GM23338 (cell line): ENCODE results near the gene DHRS7B. TPM values are rescaled to one million over a fixed set of nuclear protein-coding genes. Genes with fewer than 3 reads are reported as not detected.
A peak's percentile ranks its signal among the peaks of the same experiment; 100 is the strongest.

Experiments used
- ATAC-seq: fragments of 200-7000 bp; cut with Tn5 transposase; 3 replicates; pipeline ENCODE4 v1.9.1; 2020
- DNase-seq: peaks from one replicate; pipeline ENCODE4 v3.0.0-alpha.2; 2015; ENCODE audit warnings: low spot score
- H2AFZ ChIP-seq: fragments of 200-600 bp; sonication (generic); 2 replicates; pipeline ENCODE4 v1.8.0; 2016; ENCODE audit warnings: antibody characterized with exemption, mild to moderate bottlenecking, moderate library complexity
- H3F3A ChIP-seq: fragments of 200-600 bp; sonication (generic); replicated peaks from 2 replicates; pipeline ENCODE4 v1.8.0; 2017; ENCODE audit warnings: antibody characterized with exemption, mixed run types, low read depth
- H3K27ac ChIP-seq: fragments of 200-600 bp; sonication (generic); 2 replicates; pipeline ENCODE4 v1.6.1; 2016; ENCODE audit warnings: low read depth
- H3K27me3 ChIP-seq: fragments of 200-600 bp; sonication (generic); 2 replicates; pipeline ENCODE4 v1.8.0; 2016; ENCODE audit warnings: mild to moderate bottlenecking, mixed run types, moderate library complexity; ENCODE audit not compliant: insufficient read depth
- H3K36me3 ChIP-seq: fragments of 200-600 bp; sonication (generic); 2 replicates; pipeline ENCODE4 v1.8.0; 2016; ENCODE audit warnings: mild to moderate bottlenecking; ENCODE audit not compliant: insufficient read depth
- H3K4me1 ChIP-seq: fragments of 200-600 bp; sonication (generic); 2 replicates; pipeline ENCODE4 v1.8.0; 2016; ENCODE audit warnings: mild to moderate bottlenecking, moderate library complexity; ENCODE audit not compliant: insufficient read depth
- H3K4me2 ChIP-seq: fragments of 200-600 bp; sonication (generic); 2 replicates; pipeline ENCODE4 v1.7.1; 2017; ENCODE audit warnings: mixed run types
- H3K4me3 ChIP-seq: fragments of 200-600 bp; sonication (generic); 2 replicates; pipeline ENCODE4 v1.6.1; 2016; ENCODE audit warnings: mixed run types
- H3K79me2 ChIP-seq: fragments of 200-600 bp; sonication (generic); replicated peaks from 2 replicates; pipeline ENCODE4 v1.8.0; 2017; ENCODE audit warnings: mild to moderate bottlenecking; ENCODE audit not compliant: insufficient read depth
- H3K9me2 ChIP-seq: fragments of 200-600 bp; sonication (generic); 2 replicates; pipeline ENCODE4 v1.8.0; 2017; ENCODE audit not compliant: insufficient read depth
- H4K20me1 ChIP-seq: fragments of 200-600 bp; sonication (generic); replicated peaks from 2 replicates; pipeline ENCODE4 v1.8.0; 2017; ENCODE audit warnings: mild to moderate bottlenecking; ENCODE audit not compliant: insufficient read depth
- H3K27ac Mint-ChIP-seq: 2 replicates; pipeline ENCODE4 v1.8.0; 2020; ENCODE audit warnings: inconsistent platforms, mild to moderate bottlenecking, moderate library complexity, mixed read lengths
- H3K27me3 Mint-ChIP-seq: 3 replicates; pipeline ENCODE4 v1.8.0; 2022; ENCODE audit warnings: low read depth, mild to moderate bottlenecking, moderate library complexity, mixed read lengths, inconsistent platforms; ENCODE audit not compliant: insufficient read depth, poor library complexity
- H3K36me3 Mint-ChIP-seq: 3 replicates; pipeline ENCODE4 v1.8.0; 2021; ENCODE audit warnings: low read depth, mild to moderate bottlenecking, inconsistent platforms, moderate library complexity, mixed read lengths
- H3K4me1 Mint-ChIP-seq: 3 replicates; pipeline ENCODE4 v1.8.0; 2020; ENCODE audit warnings: mild to moderate bottlenecking, inconsistent platforms, mixed read lengths
- H3K4me3 Mint-ChIP-seq: 3 replicates; pipeline ENCODE4 v1.8.0; 2021; ENCODE audit warnings: moderate library complexity, mild to moderate bottlenecking, inconsistent platforms, mixed read lengths
- H3K9me3 Mint-ChIP-seq: 3 replicates; pipeline ENCODE4 v1.8.0; 2020; ENCODE audit warnings: moderate library complexity, mild to moderate bottlenecking, inconsistent platforms, mixed read lengths
- CREB1 ChIP-seq: fragments of 250-450 bp; sonication (Bioruptor Pico); IDR thresholded peaks from 2 replicates; pipeline ENCODE4 v1.5.0; 2020; ENCODE audit warnings: low read depth, mild to moderate bottlenecking, moderate library complexity
- CTCF ChIP-seq, 2 experiments: fragments of 200-600 bp in 1 of 2; sonication (generic) in 1 of 2; conservative IDR thresholded peaks; 2 replicates each; pipeline versions ENCODE4 v1.5.1 to v1.6.1; 2016 to 2017; ENCODE audit warnings: antibody characterized with exemption in 2 of 2, low read depth in 2 of 2, mild to moderate bottlenecking in 2 of 2, moderate library complexity in 1 of 2
- EZH2phosphoT487 ChIP-seq: fragments of 200-600 bp; sonication (generic); IDR thresholded peaks from one replicate; pipeline ENCODE4 v1.8.1; 2018; ENCODE audit warnings: antibody characterized with exemption; ENCODE audit not compliant: unreplicated experiment
- NANOG ChIP-seq: IDR thresholded peaks from 2 replicates; pipeline ENCODE4 v1.6.1; 2016; ENCODE audit warnings: antibody characterized with exemption, borderline replicate concordance
- POLR2AphosphoS5 ChIP-seq: IDR thresholded peaks from 2 replicates; pipeline ENCODE4 v1.6.1; 2016; ENCODE audit warnings: antibody characterized with exemption, low read depth
- STAT1 ChIP-seq: IDR thresholded peaks from one replicate; pipeline ENCODE4 v1.6.1; 2016; ENCODE audit warnings: antibody characterized with exemption; ENCODE audit not compliant: unreplicated experiment
- ZNF114 ChIP-seq: fragments of 250-450 bp; sonication (Bioruptor Pico); IDR thresholded peaks from 2 replicates; pipeline ENCODE4 v1.5.0; 2020; ENCODE audit warnings: mild to moderate bottlenecking, moderate library complexity
- ZNF331 ChIP-seq: fragments of 250-450 bp; sonication (Bioruptor Pico); IDR thresholded peaks from 2 replicates; pipeline ENCODE4 v1.5.0; 2020; ENCODE audit warnings: low read depth, mild to moderate bottlenecking, moderate library complexity
- ZNF462 ChIP-seq: fragments of 250-450 bp; sonication (Bioruptor Pico); IDR thresholded peaks from 2 replicates; pipeline ENCODE4 v1.5.0; 2020; ENCODE audit warnings: mild to moderate bottlenecking, moderate library complexity
- polyA plus RNA-seq: library from polyadenylated mRNA; unstranded; fragments of >200 nt; fragmentation: Nextera tagmentation; extraction: Ambion mirVana; gene quantifications from 2 replicates; pipeline ENCODE4 v1.2.1, GENCODE V29; 2016
- total RNA-seq: library from RNA; depleted of rRNA; stranded (reverse); fragments of >200 nt; shearing (Covaris generic); gene quantifications from 2 replicates; pipeline ENCODE4 v1.2.3, GENCODE V29; 2014

Gene DHRS7B
- total and polyA plus RNA-seq, 2 experiments from 2014 or later = 26.6 to 27.9 TPM

- TF ChIP-seq ZNF462 (CRISPR knock-in tag) = no peak
- no peak for TF ChIP-seq ZNF331 (CRISPR knock-in tag)
- no peak for TF ChIP-seq EZH2phosphoT487
- TF ChIP-seq ZNF114 (CRISPR knock-in tag) = no peak
- no peak for TF ChIP-seq STAT1
- no peak for TF ChIP-seq CTCF (conservative IDR thresholded peaks at IDR 0.05; ENCODE audit: low read depth in 2 of 2)
Measured at GRCh38 chr17:21170809-21171208, 44.0 kb downstream of the DHRS7B start (continued).

- no peaks in the 10 kb centered on the region for H3F3A ChIP-seq
- no peak for DNase-seq
- no peak for ATAC-seq
- no peaks in the 10 kb centered on the region for H3K36me3 ChIP-seq
- H3K27me3 ChIP-seq = no peaks in the 10 kb centered on the region
- TF ChIP-seq ZNF331 (CRISPR knock-in tag) (no peak), NANOG (no peak), CREB1 (no peak), CTCF (conservative IDR thresholded peaks at IDR 0.05; ENCODE audit: low read depth in 2 of 2) (no peak), POLR2AphosphoS5 (no peak)
- Mint-ChIP-seq H3K9me3 (no peaks in the 10 kb centered on the region), H3K4me1 (no peaks in the 10 kb centered on the region; the same call in 2 of the 3 replicates), H3K27me3 (peaks cover 2% of the 10 kb centered on the region), H3K4me3 (no peak overlapping the region), H3K36me3 (peaks cover 9% of the 10 kb centered on the region; the same call in 2 of the 3 replicates), H3K27ac (peak overlapping the region; percentile 33; the same call in 1 of the 2 replicates)
- no peaks in the 10 kb centered on the region for H3K79me2 ChIP-seq
- H4K20me1 ChIP-seq = no peaks in the 10 kb centered on the region
- H3K9me2 ChIP-seq = no peaks in the 10 kb centered on the region
- no peak overlapping the region for H3K27ac ChIP-seq
- H3K4me1 ChIP-seq = no peaks in the 10 kb centered on the region
- H3K4me3 ChIP-seq = no peak overlapping the region
- no peak overlapping the region for H3K4me2 ChIP-seq
- no peak overlapping the region for H2AFZ ChIP-seq
Measured at GRCh38 chr17:21171309-21171922, 44.7 kb downstream of the DHRS7B start.
